H1 (cell line): ENCODE data around the gene ANKH. TPM values are rescaled to one million over a fixed set of nuclear protein-coding genes. Genes with fewer than 3 reads are reported as not detected.

Source experiments
- CHD7 ChIP-seq: fragments of 300-600 bp; sonication (generic); IDR thresholded peaks from 2 replicates; pipeline ENCODE4 v1.7.1; 2012; ENCODE audit warnings: low read length, moderate library complexity, mild to moderate bottlenecking, inconsistent platforms; ENCODE audit not compliant: insufficient replicate concordance
- E2F6 ChIP-seq: IDR thresholded peaks from 2 replicates; pipeline ENCODE4 v1.6.1; 2012; ENCODE audit warnings: inconsistent platforms
- EZH2 ChIP-seq: fragments of 200-600 bp; sonication (generic); IDR thresholded peaks from 2 replicates; pipeline ENCODE4 v1.7.1; 2012; ENCODE audit warnings: low read depth, mild to moderate bottlenecking, moderate library complexity, low read length, inconsistent platforms; ENCODE audit not compliant: severe bottlenecking
- polyA plus RNA-seq, 7 experiments: library from polyadenylated mRNA; depleted of rRNA in 3 of 7; stranded (reverse) in 5 of 7; unstranded in 2 of 7; fragments of >200 nt in 5 of 7; fragments of 200-250 nt in 2 of 7; gene quantifications; 1 replicate in 5 of 7; 2 replicates in 1 of 7; 4 replicates in 1 of 7; pipeline versions ENCODE4 v1.2.1 to v1.2.3, GENCODE V29; 2011 to 2013; ENCODE audit warnings: missing spikeins in 2 of 7, mixed read lengths in 2 of 7
- total RNA-seq: library from RNA; stranded (reverse); fragmentation: NEBNext Ultra II Directional; extraction: Animal tissue kit (Norgen Biotek cat#: 25700); gene quantifications from 2 replicates; pipeline ENCODE4 v1.2.1, GENCODE V29; 2021

Gene ANKH
- total and polyA plus RNA-seq, 2 of the 8 experiments (the other 6 are each of a cell fraction or from before 2014, with no cell fraction given) = 5.3 to 13.0 TPM

GRCh38 chr5:14914193-14914592 lies 42.6 kb upstream of the ANKH start (continued):
- TF ChIP-seq CHD7 (no peak), E2F6 (no peak), EZH2 (no peak)
